Ascending aorta (tissue), 2 donors: Measurements from ENCODE around the gene PSMD7. TPM values are rescaled to one million over a fixed set of nuclear protein-coding genes. Genes with fewer than 3 reads are reported as not detected.

Experiments used
- DNase-seq, 2 donors: peaks; one replicate each; pipeline ENCODE4 v3.0.0-alpha.2; 2019; ENCODE audit warnings: low spot score in 2 of 2
- H3K27ac ChIP-seq, 2 donors: fragments of 200-600 bp; sonication (generic); one replicate each; pipeline ENCODE4 v1.5.1; 2016 to 2017; ENCODE audit warnings: mild to moderate bottlenecking in 1 of 2
- H3K27me3 ChIP-seq: fragments of 200-600 bp; sonication (generic); one replicate; pipeline ENCODE4 v1.5.1; 2017
- H3K36me3 ChIP-seq, 2 donors: fragments of 200-600 bp; sonication (generic); one replicate each; pipeline ENCODE4 v1.5.1; 2016
- H3K4me1 ChIP-seq, 2 donors: fragments of 200-600 bp; sonication (generic); one replicate each; pipeline ENCODE4 v1.5.1; 2016 to 2017; ENCODE audit warnings: mild to moderate bottlenecking in 1 of 2
- H3K4me3 ChIP-seq, 2 donors: fragments of 200-600 bp; sonication (generic); one replicate each; pipeline ENCODE4 v1.5.1; 2016 to 2017; ENCODE audit warnings: mild to moderate bottlenecking in 1 of 2
- H3K9me3 ChIP-seq, 2 donors: fragments of 200-600 bp; sonication (generic); one replicate each; pipeline ENCODE4 v1.5.1; 2016
- intact Hi-C: fragments of 100-400 bp; cut with DNase I; formaldehyde crosslinking; loops from one replicate; pipeline ENCODE4 v1.15.1; 2023
- total RNA-seq: library from RNA; depleted of rRNA; stranded (reverse); fragments of >200 nt; gene quantifications from one replicate; pipeline ENCODE4 v1.1.0, GENCODE V29; 2016
- TF ChIP-seq, protein P1 (sequence below), 3 experiments: fragments of 200-600 bp in 2 of 3; fragments of 450-650 bp in 1 of 3; sonication (generic) in 2 of 3; IDR thresholded peaks; one replicate each; pipeline ENCODE4 v1.5.1; 2016 to 2019; ENCODE audit warnings: antibody characterized with exemption in 3 of 3, mild to moderate bottlenecking in 1 of 3, moderate library complexity in 1 of 3

PSMD7 gene
- 60.3 TPM for total RNA-seq

DNA sequence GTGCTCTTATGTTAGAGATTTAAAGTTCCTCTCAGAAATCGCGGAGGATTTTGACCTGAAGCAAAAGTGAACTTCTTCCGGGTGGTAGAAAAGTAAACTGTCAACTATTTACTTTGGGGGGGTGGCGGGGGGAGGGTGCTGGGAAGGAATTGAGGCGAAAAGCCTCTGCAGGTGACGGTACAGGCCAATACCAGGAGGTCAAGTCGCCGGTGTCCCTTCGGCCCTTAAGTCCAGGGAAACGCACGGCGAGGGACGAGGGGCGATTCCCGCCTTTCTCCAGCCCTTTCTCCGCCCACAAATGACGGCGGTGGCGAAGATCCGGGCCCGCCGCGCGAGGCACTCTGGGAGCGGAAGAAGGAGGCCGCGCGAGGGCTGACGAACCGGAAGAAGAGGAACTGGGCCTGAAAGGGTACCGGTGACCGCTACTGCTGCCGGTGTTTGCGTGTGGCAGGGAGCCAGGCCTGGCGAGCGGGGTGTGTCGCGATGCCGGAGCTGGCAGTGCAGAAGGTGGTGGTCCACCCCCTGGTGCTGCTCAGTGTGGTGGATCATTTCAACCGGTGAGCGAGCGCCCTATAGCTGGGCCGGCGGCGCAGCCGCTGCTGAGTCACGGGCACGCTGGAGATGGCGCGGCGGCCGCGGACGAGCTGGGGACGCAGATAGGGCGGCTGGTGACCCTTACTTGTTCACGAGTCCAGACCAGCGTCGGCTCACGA lies at the start of gene PSMD7:
Gene PSMD7 (plus strand): TSS at position 383 of the 713 bp plus-strand sequence. CDS start 101 bp downstream, at position 484.
- TF ChIP-seq, protein P1, sequence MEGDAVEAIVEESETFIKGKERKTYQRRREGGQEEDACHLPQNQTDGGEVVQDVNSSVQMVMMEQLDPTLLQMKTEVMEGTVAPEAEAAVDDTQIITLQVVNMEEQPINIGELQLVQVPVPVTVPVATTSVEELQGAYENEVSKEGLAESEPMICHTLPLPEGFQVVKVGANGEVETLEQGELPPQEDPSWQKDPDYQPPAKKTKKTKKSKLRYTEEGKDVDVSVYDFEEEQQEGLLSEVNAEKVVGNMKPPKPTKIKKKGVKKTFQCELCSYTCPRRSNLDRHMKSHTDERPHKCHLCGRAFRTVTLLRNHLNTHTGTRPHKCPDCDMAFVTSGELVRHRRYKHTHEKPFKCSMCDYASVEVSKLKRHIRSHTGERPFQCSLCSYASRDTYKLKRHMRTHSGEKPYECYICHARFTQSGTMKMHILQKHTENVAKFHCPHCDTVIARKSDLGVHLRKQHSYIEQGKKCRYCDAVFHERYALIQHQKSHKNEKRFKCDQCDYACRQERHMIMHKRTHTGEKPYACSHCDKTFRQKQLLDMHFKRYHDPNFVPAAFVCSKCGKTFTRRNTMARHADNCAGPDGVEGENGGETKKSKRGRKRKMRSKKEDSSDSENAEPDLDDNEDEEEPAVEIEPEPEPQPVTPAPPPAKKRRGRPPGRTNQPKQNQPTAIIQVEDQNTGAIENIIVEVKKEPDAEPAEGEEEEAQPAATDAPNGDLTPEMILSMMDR (IDR thresholded peaks at IDR 0.05), result no peak
- peaks cover 0 to 5% of the 10 kb centered on the region in 2 donors for H3K9me3 ChIP-seq
- intact Hi-C loops, result loop anchor here (1.0 to 5.0 kb wide), 3 partner anchors 71 to 526 kb away; partner anchors contain the start of gene GLG1
- DNase-seq, result peak; percentile 62 to 96
- peak within 1 kb of the TSS; percentile 75 to 98 for H3K4me3 ChIP-seq
- no peaks in the 10 kb centered on the region for H3K27me3 ChIP-seq
- peaks cover 20 to 23% of the 10 kb centered on the region in 2 donors for H3K36me3 ChIP-seq
- H3K4me1 ChIP-seq, result peaks cover 3 to 18% of the 10 kb centered on the region in 2 donors
- H3K27ac ChIP-seq, result peak within 1 kb of the TSS; percentile 89 to 95

DNA sequence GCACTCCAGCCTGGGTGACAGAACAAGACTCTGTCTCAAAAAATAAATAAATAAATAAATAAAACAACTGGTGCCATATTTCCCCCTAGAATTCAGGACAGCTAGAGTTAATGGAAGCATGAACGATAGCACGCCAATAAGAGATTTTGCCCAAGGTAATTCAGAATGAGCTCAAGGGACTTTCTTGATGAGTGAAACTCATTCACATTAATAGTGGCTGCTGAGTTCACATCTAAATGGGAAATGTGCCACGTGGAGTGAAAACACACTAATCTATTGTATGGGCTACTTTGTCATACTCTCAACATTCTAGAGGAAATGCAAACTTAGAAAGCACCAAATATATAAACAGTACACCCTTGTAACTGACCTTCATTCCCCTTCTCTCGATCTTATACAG lies 47.4 kb upstream of the PSMD7 start:
- intact Hi-C loops, result no loop called here
- Histone ChIP-seq H3K36me3 (no peaks in the 10 kb centered on the region), H3K27me3 (no peaks in the 10 kb centered on the region), H3K4me1 (no peaks in the 10 kb centered on the region), H3K27ac (no peak overlapping the region), H3K4me3 (no peak overlapping the region), H3K9me3 (no peaks in the 10 kb centered on the region)
- TF ChIP-seq, protein P1 (IDR thresholded peaks at IDR 0.05), result no peak
- DNase-seq, result no peak

DNA sequence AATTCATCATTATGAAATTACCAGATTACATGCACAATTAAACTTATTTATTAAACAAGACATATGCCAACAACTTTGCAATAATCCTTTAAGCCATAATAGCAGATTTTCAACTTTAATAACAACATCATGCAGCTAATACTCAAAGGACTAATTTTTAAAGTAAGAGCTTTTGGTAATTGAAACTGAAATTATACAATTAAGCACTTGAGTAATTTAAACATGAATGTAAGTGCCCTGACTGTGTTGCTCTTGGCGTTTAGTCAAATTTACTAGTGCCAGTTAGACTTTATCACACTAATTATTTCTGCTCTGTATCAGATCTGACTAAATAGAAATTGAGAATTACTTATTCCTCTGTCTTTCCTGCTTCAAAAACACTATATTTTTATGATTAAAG lies 46.8 kb upstream of the PSMD7 start:
- intact Hi-C loops, result no loop called here
- TF ChIP-seq, protein P1 (IDR thresholded peaks at IDR 0.05), result no peak
- no peaks in the 10 kb centered on the region for H3K27me3 ChIP-seq

DNA sequence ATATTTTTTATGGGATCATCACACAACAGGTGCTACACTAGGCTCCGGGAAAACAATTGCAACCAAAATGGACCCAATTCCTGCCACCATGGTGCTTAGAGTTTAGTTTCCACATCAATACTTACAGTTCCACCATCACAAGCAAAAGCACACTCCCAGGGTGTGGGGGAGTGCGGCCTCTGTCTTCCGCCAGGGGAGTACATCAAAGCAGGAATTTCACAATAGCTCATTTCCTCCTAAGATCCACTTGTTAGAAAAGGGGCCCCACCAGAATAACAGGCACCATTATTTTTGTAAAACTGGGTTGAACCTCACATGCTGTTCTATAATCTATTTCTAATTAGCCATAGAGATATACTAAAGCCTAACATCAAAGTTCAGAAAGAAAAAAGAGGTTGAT lies 44.3 kb upstream of the PSMD7 start:
- H3K27me3 ChIP-seq, result no peaks in the 10 kb centered on the region
- no peaks in the 10 kb centered on the region for H3K36me3 ChIP-seq
- H3K9me3 ChIP-seq, result no peaks in the 10 kb centered on the region
- H3K27ac ChIP-seq, result no peak overlapping the region
- TF ChIP-seq, protein P1 (IDR thresholded peaks at IDR 0.05), result no peak
- no peaks in the 10 kb centered on the region for H3K4me1 ChIP-seq
- intact Hi-C loops, result no loop called here
- H3K4me3 ChIP-seq, result no peak overlapping the region
- no peak for DNase-seq

More for the DNA sequence above, 46.8 kb upstream of the PSMD7 start:
- DNase-seq, result no peak
- no peaks in the 10 kb centered on the region for H3K36me3 ChIP-seq
- H3K4me1 ChIP-seq, result no peaks in the 10 kb centered on the region
- H3K27ac ChIP-seq, result no peak overlapping the region
- H3K9me3 ChIP-seq, result no peaks in the 10 kb centered on the region
- H3K4me3 ChIP-seq, result no peak overlapping the region

DNA sequence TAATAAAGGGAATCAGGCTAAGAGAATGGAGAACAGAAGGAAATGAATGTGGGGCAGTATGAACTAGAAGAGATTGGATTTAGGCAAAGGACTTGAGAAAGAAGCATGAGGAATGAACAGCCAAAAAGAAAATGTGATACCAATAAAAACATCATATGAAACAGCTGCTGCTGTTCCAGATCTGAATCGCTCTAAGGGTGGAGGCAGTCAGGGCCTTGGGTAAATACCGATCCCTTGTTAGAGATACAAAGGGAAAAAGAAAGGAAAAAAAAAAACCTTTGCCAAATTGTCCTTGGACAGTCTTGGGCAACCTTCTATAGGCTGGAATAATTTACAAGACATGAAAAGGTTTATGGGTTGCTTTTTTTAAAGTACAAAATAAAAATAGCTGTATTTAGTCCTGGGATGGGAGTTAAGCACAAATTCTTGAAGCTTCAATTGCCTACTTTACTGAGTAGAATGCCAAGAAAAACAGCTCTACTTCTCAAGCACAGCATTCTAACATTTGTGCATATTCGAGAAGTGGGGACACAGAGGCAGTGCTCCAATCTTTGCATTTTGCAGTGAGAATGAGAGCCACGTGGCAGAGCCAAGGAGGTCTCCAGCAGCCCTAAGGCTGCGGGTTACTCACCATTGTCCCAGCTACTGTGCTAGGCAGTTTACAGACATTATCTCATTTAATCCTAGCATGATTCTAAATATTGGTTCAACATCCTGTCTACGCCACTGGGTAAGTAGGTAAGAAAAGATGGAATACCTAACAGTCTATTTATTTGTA lies 43.3 kb upstream of the PSMD7 start:
- no peak overlapping the region for H3K27ac ChIP-seq
- no peak for DNase-seq
- H3K36me3 ChIP-seq, result no peaks in the 10 kb centered on the region
- no peaks in the 10 kb centered on the region for H3K4me1 ChIP-seq
- H3K27me3 ChIP-seq, result no peaks in the 10 kb centered on the region
- no peaks in the 10 kb centered on the region for H3K9me3 ChIP-seq
- no peak overlapping the region for H3K4me3 ChIP-seq
- TF ChIP-seq, protein P1 (IDR thresholded peaks at IDR 0.05), result no peak
- intact Hi-C loops, result no loop called here
